NCI-H1105 treated with DMSO at 0.1 percent for 48 hours (cell line): ENCODE data around the gene RANBP3.

Source experiments
- DNase-seq: peaks from one replicate; lab custom pipeline; 2025; lab: John Stamatoyannopoulos, UW

The RANBP3 gene

DNA sequence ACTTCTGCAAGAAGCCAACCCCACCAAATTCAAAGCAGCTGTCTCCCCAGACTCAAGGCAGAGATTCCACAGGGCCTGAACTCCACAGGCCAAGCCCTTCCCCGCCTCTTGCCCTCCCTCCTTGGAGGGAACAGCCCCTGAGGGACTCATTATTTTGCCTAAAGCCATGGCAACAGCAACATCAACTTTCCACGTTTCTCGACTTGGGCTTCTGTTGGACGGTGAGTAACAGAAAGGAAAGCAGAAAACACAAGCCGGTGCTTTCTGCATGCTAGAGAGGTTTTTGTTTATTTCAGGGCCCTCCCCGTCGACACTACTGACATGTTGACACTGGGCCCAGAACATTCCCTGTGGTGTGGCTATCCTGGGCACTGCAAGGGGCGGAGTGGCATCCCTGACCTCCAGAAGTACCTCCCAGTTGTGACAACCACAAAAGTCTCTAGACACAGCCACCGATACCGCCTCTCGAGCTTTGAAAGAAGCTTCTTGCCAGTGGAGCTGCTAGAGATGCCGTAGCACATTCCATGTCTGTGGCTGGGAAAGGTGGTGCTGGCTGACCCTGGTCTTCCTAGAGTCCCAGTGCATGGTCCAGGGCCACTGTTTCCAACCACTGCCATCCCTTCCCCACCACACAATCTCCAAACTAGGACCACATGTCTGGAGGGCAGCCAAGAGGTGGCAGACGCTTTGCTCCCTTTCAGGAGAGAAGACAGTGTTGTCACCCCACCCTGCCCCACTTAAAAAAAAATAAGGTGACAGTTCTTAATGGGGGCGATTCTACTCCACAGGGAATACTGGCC lies 51.1 kb downstream of the RANBP3 start:
- no peak for DNase-seq

DNA sequence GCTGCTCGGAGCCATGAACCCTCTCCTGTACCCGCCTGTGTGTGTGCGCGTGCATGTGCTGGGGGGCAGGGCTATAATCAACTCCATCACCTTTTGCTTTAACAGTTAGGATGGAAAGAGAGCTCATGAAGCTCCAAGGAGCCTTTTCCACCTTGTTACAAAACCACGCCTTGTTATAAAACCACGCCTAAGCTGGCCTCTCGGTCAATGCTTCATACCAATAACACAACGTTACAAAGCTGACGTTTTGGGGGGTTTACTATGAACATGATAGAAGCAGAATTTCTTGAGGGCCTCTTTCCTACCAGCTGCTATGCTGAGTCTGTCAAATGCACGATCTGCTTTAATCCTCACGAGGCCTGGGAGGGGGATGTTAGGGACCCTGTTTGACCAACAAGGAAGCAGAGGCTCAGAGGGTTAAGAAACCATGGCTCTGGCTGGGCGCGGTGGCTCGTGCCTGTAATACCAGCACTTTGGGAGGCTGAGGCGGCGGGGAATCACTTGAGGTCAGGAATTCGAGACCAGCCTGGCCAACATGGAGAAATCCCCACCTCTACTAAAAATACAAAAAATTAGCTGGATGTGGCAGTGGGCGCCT lies 52.0 kb downstream of the RANBP3 start:
- DNase-seq, result no peak

DNA sequence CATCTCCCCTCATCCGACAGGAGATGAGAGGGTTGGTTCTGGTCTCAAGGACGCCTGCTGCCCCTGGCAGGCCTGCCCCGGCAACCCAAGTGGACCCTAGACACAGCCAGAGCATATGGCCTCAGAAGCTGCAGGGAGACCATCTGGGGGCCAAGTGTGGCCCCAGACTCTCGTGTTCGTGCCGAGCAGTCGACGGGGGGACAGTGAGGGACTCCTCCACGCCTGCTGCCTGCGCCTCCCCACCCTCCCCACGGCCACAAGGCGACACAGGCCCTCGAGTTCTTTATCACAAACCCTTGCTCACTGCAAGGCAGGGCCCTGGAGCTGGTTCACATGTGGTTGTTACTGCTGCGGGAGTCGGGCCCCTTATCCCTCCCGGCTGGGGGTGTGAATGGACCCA lies 54.6 kb downstream of the RANBP3 start:
- no peak for DNase-seq

DNA sequence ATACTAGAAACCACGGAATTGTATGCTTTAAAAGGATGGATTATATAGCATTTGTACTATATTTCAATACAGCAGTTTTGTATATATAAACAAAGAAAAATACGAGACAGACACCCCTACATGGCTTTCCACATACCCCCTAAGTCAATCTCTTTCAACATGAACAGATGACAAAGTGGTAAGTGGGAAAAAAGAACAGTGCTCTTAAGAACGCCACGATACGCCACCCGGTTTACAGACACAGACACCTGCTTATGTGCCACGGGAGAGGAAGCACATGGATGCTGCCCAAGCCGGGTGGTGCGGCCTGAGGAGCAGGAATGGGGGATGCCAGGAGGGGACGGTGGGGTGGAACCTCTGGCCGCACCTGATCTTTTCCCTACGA lies 55.8 kb downstream of the RANBP3 start:
- no peak for DNase-seq

DNA sequence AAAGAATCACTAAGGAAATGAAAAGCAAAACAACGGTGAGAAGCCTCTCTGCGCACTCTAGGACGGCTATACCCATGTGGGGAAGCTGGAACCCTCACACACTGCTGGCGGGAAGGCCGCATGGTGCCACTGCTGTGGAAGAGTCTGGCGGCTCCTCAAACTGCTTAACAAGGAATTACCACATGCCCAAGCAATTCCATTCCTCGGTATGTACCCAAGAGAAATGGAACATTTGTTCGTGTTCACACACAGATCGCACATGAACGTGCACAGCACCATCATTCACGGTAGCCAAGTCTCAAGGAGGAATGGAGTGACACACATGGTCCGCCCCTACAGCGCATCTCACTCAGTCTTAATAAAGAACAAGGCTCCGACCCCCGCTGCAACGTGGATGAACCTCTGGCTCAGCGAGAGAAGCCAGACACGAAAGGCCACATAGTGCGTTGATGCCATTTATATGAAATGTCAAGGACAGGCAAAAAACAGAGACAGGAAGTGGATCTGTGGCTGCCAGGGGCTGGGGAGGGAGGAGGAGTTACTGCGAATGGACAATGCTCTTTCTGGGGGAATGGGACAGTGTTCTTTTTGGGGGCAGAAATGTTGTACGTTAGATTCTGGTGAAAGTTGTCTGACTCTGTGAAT lies 56.3 kb downstream of the RANBP3 start:
- DNase-seq, result no peak

DNA sequence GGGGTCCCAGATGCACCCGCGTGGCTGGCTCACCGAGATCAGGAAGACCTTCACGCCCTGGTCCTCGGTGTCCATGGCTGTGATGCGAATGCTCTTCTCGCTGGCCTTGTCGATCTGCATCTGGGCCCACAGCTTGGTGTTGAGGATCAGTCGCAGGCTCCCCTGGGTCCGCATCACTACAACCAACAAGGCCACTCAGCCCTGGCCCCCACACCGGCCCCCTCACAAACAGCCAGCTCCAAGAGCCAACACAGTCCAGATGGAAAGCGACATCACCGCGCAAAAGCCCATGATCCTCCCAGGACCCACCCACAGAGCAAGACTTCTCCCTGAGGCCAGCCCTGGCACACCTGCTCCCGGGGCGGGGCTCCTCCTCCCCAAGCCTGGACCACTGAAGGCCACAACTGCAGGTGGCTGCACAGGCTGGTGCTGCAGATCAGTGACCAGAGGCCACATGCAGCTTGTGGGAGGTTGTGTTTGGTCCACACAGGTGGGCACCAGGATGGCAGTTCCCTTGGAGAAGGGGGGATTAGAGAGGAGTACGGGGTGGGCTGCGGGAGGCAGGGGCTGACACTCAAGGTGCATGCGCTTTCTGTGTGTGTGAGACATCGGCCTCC lies 59.4 kb downstream of the RANBP3 start:
- no peak for DNase-seq

DNA sequence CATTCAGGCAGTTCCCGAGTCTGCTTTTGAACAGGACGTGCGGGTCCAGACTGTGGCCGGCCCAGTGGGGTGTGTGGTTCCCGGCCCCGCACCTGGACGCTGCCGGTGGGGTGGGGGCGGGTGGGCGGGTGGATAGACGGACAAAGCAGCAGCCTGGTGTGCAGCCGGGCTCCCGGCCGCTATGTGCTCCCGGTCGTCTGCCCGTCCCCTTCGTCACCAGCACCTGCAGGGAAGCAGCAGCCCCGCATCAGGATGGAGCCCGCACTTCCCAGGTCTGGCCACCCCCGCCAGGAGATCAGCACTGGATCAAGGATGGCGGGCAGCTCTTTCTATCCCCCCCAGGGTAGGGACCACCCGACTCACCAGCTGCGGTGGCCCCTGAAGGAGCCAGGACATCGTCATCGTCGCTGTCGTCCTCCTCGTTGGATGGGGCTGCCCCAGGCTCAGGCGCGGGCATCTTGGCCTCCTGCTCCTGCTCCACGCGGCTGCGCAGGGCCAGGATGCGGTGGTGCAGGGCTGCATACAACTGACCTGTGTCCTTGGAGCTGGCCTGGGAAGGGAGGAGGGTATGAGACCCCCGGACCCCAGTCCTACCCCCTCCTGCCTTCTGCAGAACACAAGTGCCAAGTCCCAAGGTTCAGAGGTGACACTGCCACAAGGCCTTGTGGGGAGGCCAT lies 60.4 kb downstream of the RANBP3 start:
- no peak for DNase-seq

DNA sequence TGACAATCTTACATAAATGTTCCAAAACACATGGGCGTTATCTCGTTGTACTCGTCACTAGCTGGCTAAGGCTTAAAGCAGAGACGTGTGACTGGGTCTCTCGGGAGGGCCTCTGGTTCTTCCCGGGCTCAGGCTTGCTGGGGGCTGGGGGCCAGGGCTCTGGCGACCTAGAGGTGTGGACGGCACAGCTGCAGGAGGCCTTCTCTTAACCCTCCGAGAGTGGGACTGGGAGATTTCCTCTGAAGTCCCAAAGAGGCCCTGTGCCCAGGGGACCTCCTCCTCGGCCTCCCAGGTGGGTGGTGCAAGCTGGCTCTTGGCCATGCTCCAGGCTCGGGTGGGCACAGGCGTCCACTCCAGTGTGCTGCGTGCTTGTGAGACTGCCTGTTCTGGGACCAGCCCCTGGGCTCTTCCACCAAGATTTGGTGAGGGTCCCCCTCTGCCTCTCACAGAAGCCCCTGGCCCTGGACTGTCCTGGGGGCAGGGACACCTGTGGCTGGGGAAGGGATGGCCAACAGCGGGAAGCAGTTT lies 61.7 kb downstream of the RANBP3 start:
- no peak for DNase-seq

DNA sequence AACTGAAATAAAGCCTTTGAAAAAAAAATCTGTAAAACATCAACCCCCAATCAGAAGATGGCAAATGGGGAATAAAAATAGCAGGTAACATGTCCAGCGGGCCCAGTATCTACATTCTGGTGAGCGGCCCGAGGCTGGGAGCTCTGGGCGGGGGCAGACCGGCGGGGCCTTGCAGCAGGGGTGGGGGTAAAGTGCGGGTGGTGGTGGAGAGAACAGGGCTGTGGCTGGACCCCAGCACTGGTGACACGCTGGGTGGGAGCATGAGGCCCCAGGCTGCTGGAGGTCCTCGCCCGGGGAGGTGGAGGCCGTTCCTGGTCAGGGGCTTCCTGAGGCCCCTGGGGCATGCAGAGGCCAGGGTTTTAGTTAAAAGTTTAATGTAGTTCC lies 62.2 kb downstream of the RANBP3 start:
- no peak for DNase-seq

DNA sequence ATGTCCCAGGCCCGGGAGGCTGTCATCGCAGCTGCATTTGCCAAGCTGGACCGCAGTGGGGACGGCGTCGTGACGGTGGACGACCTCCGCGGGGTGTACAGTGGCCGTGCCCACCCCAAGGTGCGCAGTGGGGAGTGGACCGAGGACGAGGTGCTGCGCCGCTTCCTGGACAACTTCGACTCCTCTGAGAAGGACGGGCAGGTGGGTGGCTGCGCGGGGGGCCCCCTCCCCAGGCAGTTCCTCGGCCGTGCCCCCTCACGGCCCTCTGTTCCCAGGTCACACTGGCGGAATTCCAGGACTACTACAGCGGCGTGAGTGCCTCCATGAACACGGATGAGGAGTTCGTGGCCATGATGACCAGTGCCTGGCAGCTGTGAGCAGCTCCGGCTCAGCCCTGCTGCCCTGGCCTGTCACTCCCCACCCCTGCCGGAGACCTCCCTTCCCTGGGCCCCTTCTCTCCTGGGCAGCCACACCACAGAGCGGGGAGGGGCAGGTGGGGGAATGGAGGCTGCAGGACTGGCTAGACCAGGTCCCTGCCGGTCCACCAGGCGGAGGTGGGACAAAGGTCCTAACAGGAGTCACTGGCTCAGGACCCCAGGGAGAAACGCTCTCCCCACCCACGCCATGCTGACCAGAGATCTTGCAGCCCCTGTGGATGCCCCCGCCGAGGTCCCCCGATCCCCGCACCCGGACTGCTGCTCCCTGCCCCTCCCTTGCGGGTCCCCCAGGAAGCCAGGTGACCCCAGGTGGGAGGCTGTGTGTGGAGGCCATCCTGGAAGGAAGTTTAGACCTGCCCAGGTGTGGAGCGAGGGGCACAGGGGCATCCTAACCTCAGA lies 62.8 kb downstream of the RANBP3 start:
- DNase-seq, result no peak

DNA sequence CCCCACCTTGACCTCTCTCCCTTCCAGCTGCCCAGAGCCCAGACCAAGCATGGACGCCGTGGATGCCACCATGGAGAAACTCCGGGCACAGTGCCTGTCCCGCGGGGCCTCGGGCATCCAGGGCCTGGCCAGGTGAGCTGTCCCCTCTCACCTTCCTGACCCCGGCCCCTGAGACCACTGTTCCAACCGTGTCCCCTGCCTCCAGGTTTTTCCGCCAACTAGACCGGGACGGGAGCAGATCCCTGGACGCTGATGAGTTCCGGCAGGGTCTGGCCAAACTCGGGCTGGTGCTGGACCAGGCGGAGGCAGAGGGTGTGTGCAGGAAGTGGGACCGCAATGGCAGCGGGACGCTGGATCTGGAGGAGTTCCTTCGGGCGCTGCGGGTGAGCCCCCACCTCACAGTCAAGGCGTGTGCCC lies 63.6 kb downstream of the RANBP3 start:
- no peak for DNase-seq

DNA sequence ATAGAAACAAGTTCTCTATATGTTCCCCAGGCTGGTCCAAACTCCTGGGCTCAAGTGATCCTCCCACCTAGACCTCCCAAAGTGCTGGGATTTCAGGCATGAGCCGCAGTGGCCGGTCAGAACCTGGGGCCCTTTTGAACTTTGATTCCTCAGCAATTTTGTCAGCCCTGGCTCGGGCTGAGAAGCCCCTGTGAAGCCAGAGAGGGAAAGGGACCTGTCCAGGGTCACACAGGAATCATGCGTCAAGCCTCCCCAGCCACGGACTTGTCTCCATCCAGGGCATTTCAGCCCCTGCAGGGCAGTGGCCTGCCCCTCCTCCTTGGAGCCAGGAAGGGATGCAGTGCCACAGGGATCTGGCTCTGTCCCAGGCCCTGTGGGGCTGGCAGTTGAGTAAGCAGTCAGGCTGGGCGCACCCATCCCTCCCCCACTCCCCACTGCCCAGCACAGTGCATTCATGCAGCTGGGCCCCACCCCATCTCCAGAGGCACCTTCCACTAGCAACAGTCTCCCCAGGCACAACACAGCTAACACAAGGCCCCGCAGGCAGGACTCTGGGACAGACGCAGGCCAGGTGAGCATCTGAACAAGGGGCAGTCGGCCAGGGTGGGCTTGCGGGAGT lies 64.1 kb downstream of the RANBP3 start, which contains the start of gene CAPS:
Gene CAPS, plus strand, starts transcription at position 516 of the 619 bp plus-strand sequence. CDS start 153 bp downstream, outside the sequence.
- DNase-seq, result no peak

DNA sequence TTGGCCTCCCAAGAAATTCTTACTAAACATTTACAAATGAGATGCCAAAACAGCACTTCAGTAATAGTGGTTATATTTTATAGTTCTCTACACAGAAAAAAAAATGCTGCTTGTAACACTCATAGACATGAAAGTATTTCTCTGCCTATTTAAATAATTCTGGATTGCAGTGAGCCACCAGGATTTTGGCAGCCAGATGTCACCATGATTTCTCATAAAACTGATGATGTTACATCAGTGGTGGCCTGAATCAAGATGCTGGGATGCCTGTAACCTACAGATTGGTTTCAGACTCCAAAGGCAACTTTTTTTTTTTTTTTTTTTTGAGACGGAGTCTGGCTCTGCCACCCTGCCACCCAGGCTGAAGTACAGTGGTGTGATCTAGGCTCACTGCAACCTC lies 66.6 kb downstream of the RANBP3 start:
- DNase-seq, result no peak

DNA sequence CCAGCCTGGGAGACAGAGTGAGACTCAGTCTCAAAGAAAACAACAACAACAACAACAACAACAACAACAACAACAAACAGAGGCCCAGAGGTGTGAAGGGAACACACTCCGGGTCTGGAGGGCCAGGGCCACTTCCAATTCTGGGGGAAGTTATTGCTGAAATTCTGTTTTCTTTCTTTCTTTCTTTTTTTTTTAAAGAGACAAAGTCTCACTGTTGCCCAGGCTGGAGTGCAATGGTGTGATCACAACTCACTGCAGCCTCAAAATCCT lies 67.4 kb downstream of the RANBP3 start:
- no peak for DNase-seq

DNA sequence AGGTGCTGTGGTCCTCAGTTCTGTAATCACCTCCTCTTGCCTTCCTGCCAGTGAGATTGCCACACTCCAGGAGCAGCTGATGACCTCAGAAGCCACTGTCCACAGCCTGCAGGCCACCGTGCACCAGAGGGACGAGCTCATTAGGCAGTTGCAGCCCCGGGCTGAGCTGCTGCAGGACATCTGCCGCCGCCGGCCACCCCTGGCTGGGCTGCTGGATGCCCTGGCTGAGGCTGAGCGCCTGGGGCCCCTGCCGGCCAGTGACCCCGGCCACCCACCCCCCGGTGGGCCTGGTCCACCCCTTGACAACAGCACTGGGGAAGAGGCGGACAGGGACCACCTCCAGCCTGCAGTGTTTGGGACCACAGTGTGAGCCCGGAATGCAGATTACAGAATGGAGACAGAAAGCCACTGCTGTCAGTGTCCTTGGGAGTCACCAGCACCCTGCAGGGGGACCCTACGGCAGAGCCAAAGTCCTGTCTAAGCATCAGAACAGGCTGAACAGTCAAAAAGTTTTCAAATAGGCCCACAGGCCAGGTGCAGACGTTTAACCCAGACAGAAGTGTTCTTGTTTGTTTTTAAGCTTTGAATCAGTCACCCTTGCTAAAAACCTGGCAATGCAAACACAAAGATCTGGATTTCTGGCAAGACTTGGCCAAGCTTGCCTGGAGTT lies 69.0 kb downstream of the RANBP3 start:
- no peak for DNase-seq

DNA sequence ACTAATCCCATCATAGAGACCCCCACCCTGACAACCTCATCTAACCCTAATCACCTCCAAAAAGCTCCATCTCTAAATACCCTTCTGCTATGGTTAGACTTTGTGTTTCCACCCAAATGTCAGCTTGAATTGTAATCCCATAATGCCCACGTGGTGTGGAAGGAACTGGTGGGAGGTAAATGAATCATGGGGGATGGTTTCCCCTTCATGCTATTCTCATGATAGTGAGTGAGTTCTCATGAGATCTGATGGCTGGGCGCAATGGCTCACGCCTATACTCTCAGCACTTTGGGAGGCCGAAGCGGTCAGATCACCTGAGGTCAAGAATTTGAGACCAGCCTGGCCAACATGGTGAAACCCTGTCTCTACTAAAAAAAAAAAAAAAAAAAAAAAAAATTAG lies 70.7 kb downstream of the RANBP3 start:
- DNase-seq, result no peak

DNA sequence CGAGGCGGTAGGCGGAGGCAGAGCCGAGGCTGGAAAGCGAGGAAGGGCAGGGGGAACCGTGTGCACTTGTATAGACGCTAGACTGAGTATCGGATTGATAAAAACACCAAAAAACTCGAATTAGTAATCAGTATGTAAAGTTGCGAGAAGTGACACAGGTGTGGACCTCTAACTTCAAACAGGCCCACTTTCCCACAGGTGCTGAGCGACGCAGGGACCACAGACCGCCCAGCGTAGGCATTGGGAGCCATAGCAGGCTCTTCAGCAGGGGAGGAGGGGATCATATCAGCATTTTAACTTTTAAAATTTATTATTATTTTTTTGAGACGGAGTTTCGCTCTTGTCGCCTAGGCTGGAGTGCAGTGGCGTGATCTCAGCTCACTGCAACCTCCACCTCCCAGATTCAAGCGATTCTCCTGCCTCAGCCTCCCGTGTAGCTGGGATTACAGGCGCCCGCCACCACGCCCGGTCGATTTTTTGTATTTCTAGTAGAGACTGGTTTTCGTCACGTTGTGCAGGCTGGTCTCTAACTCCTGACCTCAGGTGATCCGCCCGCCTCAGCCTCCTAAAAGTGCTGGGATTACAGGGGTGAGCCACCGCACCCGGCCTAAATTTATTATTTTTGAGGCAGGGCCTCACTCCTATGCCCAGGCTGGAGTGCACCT lies 72.7 kb downstream of the RANBP3 start:
- no peak for DNase-seq

DNA sequence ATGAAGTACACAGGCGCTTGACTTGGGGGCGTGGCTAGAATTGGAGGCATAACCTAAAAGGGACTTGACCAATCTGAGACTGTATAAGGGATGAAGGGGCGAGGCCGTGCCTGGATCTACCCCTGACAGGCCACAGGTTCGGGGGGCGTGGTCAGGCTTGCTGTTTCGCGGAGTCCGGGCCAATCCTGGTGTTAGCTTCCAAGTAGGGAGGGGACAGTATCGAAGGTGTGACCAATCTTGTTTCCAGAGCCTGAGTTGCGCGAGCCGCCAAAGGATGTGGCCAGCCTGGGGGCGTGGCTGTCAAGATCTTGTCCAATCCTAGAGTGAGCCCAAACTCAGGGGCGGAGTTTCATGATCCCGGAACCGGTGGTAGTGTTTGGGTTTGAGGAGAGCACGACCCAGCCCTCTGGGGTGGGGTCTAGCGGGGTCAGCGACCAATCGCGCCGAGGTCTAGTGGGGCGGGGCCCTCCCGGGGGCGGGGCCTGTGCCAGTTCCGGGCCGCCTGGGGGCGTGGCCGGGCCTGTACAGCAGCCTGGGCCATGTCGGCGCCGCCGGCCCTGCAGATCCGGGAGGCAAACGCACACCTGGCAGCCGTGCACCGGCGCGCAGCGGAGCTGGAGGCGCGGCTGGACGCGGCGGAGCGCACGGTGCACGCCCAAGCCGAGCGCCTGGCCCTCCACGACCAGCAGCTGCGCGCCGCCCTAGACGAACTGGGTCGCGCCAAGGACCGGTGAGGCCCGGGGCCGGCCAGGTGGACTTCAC lies 73.4 kb downstream of the RANBP3 start, which contains the start of gene VMAC:
Gene VMAC, plus strand, starts transcription at position 521 of the 762 bp plus-strand sequence. Its CDS starts 19 bp downstream, at position 540.
- peak; percentile 100 for DNase-seq
